ENCODE results near the gene SUCLG1. TPM values are rescaled to one million over a fixed set of nuclear protein-coding genes. Genes with fewer than 3 reads are reported as not detected.

SUCLG1 gene
- total and polyA plus RNA-seq, 2 of the 4 experiments (the other 2 are of a cell fraction), result 50.5 to 52.7 TPM

- TF ChIP-seq BHLHE40 (IDR thresholded peaks at IDR 0.05; ENCODE audit: low read depth, low read length), result no peak
- no peak for TF ChIP-seq RFX5 (IDR thresholded peaks at IDR 0.05; ENCODE audit: low read depth, low read length)
- no peak for TF ChIP-seq MAFK (IDR thresholded peaks at IDR 0.05; ENCODE audit: low read depth, low read length)
- TF ChIP-seq RAD21 (IDR thresholded peaks at IDR 0.05; ENCODE audit: low read length), result no peak
- TF ChIP-seq NFE2L2 (IDR thresholded peaks at IDR 0.05; ENCODE audit: low read depth, low read length), result no peak
Measured at GRCh38 chr2:84459018-84459943, at the start of gene SUCLG1 (continued).

GRCh38 chr2:84498150-84498799, 39.2 kb upstream of the SUCLG1 start:
- Histone ChIP-seq H3K23ac (ENCODE audit: low read depth, low read length) (no peak overlapping the region), H2BK15ac (ENCODE audit: low read depth, low read length) (no peak overlapping the region), H3K36me3 (ENCODE audit: control insufficient read depth, insufficient read depth, low read length) (no peaks in the 10 kb centered on the region), H3K56ac (ENCODE audit: extremely low read depth, insufficient read depth, low read length) (no peak overlapping the region), H3K4me2 (ENCODE audit: low read depth, low read length) (no peak overlapping the region), H4K5ac (ENCODE audit: low read depth, low read length) (no peak overlapping the region), H3K27ac (ENCODE audit: insufficient read depth, low read length) (no peak overlapping the region), H2AFZ (replicated peaks; ENCODE audit: low read length, poor library complexity) (no peak overlapping the region), H3K14ac (replicated peaks; ENCODE audit: low read depth, low read length) (no peak overlapping the region), H3K4me3 (ENCODE audit: insufficient read depth, low read depth, low read length) (no peak overlapping the region), H3K18ac (ENCODE audit: low read depth, low read length) (no peak overlapping the region), H3K4me1 (ENCODE audit: control insufficient read depth, insufficient read depth, low read length) (peaks cover 4% of the 10 kb centered on the region), H3K79me1 (ENCODE audit: low read depth in 1 of 2, low read length in 2 of 2) (no peaks in the 10 kb centered on the region), H3K9me1 (ENCODE audit: insufficient read depth, low read length) (peaks cover 5% of the 10 kb centered on the region), H2AK5ac (ENCODE audit: low read depth, low read length) (no peak overlapping the region), H4K91ac (ENCODE audit: insufficient read depth, low read depth, low read length) (no peak overlapping the region), H3K27me3 (ENCODE audit: control insufficient read depth, insufficient read depth, low read length) (no peaks in the 10 kb centered on the region), H2BK20ac (ENCODE audit: low read depth, low read length) (no peak overlapping the region), H4K20me1 (ENCODE audit: insufficient read depth, low read length) (no peaks in the 10 kb centered on the region), H2AK9ac (replicated peaks; ENCODE audit: low read depth, low read length, poor library complexity) (no peak overlapping the region), H3K4ac (ENCODE audit: low read depth, low read length) (no peak overlapping the region), H4K8ac (ENCODE audit: low read depth in 2 of 2, low read length in 2 of 2) (no peak overlapping the region), H3K9me3 (ENCODE audit: control insufficient read depth, insufficient read depth, low read length) (no peaks in the 10 kb centered on the region), H2BK120ac (ENCODE audit: low read depth, low read length) (no peak overlapping the region), H3K9ac (ENCODE audit: low read depth, low read length) (no peak overlapping the region), H2BK5ac (ENCODE audit: low read depth, low read length, poor library complexity, severe bottlenecking) (no peak overlapping the region)
- no peak for ATAC-seq (ENCODE audit: low read depth)
- ChIA-PET POLR2A (ENCODE audit: unreplicated experiment) (no interaction called here), CTCF (interaction anchor here (0.7 kb wide), 1 partner anchor 380 kb away, joined by 8 read pairs; no protein-coding TSS in a partner anchor)
- BruUV-seq (replicated peaks), result no TSS peak
- intact Hi-C loops (cut with micrococcal nuclease) (loop anchor here (5.0 kb wide), 1 partner anchor 369 kb away; no protein-coding TSS in a partner anchor), dilution Hi-C loops (cut with HindIII; ENCODE audit: low sequenced_read_pairs, unreplicated experiment) (no loop called here), in situ Hi-C loops (cut with MboI; ENCODE audit: low sequenced_read_pairs) (loop anchor here (10.0 to 25.0 kb wide), 3 partner anchors 137 to 789 kb away; no protein-coding TSS in a partner anchor)
- no peak for DNase-seq
- no peak for TF ChIP-seq CHD1 (IDR thresholded peaks at IDR 0.05; ENCODE audit: low read depth, low read length)
- TF ChIP-seq ELK1 (IDR thresholded peaks at IDR 0.05; ENCODE audit: borderline replicate concordance, low read depth, low read length), result no peak
- TF ChIP-seq BHLHE40 (IDR thresholded peaks at IDR 0.05; ENCODE audit: low read depth, low read length), result no peak

All from IMR-90 (cell line).